H1 (cell line): ENCODE data around the gene KLF6. TPM values are rescaled to one million over a fixed set of nuclear protein-coding genes. Genes with fewer than 3 reads are reported as not detected.

ENCODE experiments used
- NANOG ChIP-seq: IDR thresholded peaks from 2 replicates; pipeline ENCODE4 v1.6.1; 2011; ENCODE audit warnings: low read length, low read depth, mild to moderate bottlenecking, inconsistent platforms; ENCODE audit not compliant: insufficient read depth, poor library complexity, severe bottlenecking
- SAP30 ChIP-seq: fragments of 300-600 bp; sonication (generic); IDR thresholded peaks from 2 replicates; pipeline ENCODE4 v1.7.1; 2012; ENCODE audit warnings: low read length, moderate library complexity, mild to moderate bottlenecking, inconsistent platforms; ENCODE audit not compliant: insufficient read depth, insufficient replicate concordance
- polyA plus RNA-seq, 7 experiments: library from polyadenylated mRNA; depleted of rRNA in 3 of 7; stranded (reverse) in 5 of 7; unstranded in 2 of 7; fragments of >200 nt in 5 of 7; fragments of 200-250 nt in 2 of 7; gene quantifications; 1 replicate in 5 of 7; 2 replicates in 1 of 7; 4 replicates in 1 of 7; pipeline versions ENCODE4 v1.2.1 to v1.2.3, GENCODE V29; 2011 to 2013; ENCODE audit warnings: missing spikeins in 2 of 7, mixed read lengths in 2 of 7
- total RNA-seq: library from RNA; stranded (reverse); fragmentation: NEBNext Ultra II Directional; extraction: Animal tissue kit (Norgen Biotek cat#: 25700); gene quantifications from 2 replicates; pipeline ENCODE4 v1.2.1, GENCODE V29; 2021

The KLF6 gene
- total and polyA plus RNA-seq, 2 of the 8 experiments (the other 6 are each of a cell fraction or from before 2014, with no cell fraction given), result 5.7 to 19.5 TPM

- TF ChIP-seq SAP30, result no peak
- TF ChIP-seq NANOG, result peak; percentile 73
Observed at GRCh38 chr10:3783682-3784432, 1.2 kb downstream of the KLF6 start (continued).
